GM10266 (cell line): ENCODE measurements around the gene STK26.
"Not testable (repeated sequence)": the region's sequence is repeated elsewhere in the genome, so short reads cannot be mapped to it uniquely, and the experiment has no call there.

Experiments
- DNase-seq: peaks from one replicate; pipeline ENCODE4 v3.0.0; 2012; ENCODE audit errors: extremely low spot score
- TF ChIP-seq, protein P1 (sequence below): IDR thresholded peaks from 2 replicates; pipeline ENCODE4 v1.5.1; 2012; ENCODE audit warnings: mild to moderate bottlenecking, low read depth; ENCODE audit not compliant: control insufficient read depth, insufficient read depth; ENCODE audit errors: missing control alignments

The STK26 gene

GRCh38 chrX:132001127-132001526 is 22.0 kb upstream of the STK26 start:
- no peak for DNase-seq
- TF ChIP-seq, protein P1, sequence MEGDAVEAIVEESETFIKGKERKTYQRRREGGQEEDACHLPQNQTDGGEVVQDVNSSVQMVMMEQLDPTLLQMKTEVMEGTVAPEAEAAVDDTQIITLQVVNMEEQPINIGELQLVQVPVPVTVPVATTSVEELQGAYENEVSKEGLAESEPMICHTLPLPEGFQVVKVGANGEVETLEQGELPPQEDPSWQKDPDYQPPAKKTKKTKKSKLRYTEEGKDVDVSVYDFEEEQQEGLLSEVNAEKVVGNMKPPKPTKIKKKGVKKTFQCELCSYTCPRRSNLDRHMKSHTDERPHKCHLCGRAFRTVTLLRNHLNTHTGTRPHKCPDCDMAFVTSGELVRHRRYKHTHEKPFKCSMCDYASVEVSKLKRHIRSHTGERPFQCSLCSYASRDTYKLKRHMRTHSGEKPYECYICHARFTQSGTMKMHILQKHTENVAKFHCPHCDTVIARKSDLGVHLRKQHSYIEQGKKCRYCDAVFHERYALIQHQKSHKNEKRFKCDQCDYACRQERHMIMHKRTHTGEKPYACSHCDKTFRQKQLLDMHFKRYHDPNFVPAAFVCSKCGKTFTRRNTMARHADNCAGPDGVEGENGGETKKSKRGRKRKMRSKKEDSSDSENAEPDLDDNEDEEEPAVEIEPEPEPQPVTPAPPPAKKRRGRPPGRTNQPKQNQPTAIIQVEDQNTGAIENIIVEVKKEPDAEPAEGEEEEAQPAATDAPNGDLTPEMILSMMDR: no peak

GRCh38 chrX:132004728-132005127 is 18.4 kb upstream of the STK26 start:
- TF ChIP-seq, protein P1: no peak
- DNase-seq: no peak

- TF ChIP-seq, protein P1: no peak
- DNase-seq: no peak
These were observed 13.8 kb upstream of the STK26 start for GRCh38 chrX:132009350-132009749.

DNA sequence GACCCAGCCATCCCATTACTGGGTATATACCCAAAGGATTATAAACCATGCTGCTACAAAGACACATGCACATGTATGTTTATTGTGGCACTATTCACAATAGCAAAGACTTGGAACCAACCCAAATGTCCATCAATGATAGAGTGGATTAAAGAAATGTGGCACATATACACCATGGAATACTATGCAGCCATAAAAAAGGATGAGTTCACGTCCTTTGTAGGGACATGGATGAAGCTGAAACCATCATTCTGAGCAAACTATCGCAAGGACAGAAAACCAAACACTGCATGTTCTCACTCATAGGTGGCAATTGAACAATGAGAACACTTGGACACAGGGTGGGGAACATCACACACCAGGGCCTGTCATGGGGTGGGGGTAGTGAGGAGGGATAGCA is 12.9 kb upstream of the STK26 start:
- DNase-seq: not testable (repeated sequence)

GRCh38 chrX:132015875-132016274 is 7.2 kb upstream of the STK26 start:
- TF ChIP-seq, protein P1: no peak
- no peak for DNase-seq

- TF ChIP-seq, protein P1: no peak
- no peak for DNase-seq
These were observed 6.3 kb upstream of the STK26 start for GRCh38 chrX:132016628-132017430.

DNA sequence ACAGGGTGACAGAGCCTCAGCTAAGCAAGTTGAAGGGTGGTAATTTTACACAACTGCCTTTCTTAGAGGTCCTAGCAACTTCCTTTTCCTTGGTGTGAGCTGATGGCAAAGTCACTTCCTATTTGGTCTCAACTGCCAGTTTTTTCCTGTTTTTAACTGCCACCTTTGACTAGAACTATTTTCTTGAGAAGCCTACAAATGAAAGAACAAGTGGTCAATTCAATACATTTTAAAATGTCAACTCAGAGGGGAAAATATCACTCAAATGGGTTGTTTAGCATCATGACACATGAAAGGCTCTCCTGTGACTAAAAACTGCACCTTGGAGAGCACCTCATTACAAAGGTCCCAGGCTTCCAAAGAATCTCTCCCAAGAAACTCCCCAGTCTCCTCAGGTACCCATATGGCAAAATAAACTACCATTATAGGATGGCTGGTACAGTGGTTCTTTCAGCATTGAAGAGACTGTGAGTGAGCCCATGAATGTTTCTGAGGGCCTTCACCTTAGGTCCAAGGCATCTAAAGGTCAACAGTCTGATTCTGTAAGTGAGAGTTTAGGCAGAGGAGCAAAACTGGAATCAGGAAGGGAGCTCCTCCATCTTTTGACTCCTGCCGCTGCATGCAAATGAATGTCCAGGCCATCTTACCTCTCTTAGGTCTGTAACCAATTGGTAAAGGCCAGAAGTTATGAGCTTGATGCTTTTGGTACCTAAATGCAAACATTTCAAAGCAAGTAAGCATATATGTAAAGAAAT is 5.5 kb upstream of the STK26 start:
- DNase-seq: no peak
- TF ChIP-seq, protein P1: no peak
